Body of pancreas (tissue), 4 donors: ENCODE measurements around the gene ARAP2.

Experiments used
- CTCF ChIP-seq, 7 experiments: fragments of 450-650 bp in 4 of 7; fragments of 200-600 bp in 3 of 7; sonication (generic) in 3 of 7; IDR thresholded peaks; one replicate each; pipeline ENCODE4 v1.5.1; 2016 to 2019; ENCODE audit warnings: antibody characterized with exemption in 7 of 7
- POLR2A ChIP-seq, 3 donors: fragments of 450-650 bp; IDR thresholded peaks; one replicate each; pipeline ENCODE4 v1.6.1; 2016; ENCODE audit warnings: antibody characterized with exemption in 3 of 3, mild to moderate bottlenecking in 2 of 3

DNA sequence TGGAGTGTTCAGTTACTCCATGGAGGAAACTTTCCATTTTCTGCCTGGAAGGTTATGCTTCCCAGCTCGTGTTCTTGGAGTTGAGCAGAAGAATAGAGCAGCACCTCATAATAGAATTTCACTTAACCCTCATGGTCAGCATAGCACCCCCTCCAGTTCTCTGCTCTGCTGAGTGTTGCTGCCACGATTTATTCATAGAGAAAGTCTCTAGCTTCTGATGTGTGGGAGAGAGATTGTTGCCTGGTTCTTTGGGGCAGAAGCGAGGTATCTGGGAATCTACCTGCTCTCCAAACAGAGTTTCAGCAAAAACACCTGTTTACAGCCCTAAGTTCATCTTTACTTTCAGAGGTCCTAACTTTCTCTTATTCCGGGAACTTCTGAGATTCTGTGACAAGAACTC is 33.2 kb upstream of the ARAP2 start:
- TF ChIP-seq CTCF (IDR thresholded peaks at IDR 0.05) (no peak), POLR2A (IDR thresholded peaks at IDR 0.05) (no peak)
